ENCODE measurements around the gene SLC45A3. TPM values are rescaled to one million over a fixed set of nuclear protein-coding genes. Genes with fewer than 3 reads are reported as not detected.

SLC45A3 gene
- total RNA-seq, 1 donor from 2014 or later = 0.25 TPM

DNA sequence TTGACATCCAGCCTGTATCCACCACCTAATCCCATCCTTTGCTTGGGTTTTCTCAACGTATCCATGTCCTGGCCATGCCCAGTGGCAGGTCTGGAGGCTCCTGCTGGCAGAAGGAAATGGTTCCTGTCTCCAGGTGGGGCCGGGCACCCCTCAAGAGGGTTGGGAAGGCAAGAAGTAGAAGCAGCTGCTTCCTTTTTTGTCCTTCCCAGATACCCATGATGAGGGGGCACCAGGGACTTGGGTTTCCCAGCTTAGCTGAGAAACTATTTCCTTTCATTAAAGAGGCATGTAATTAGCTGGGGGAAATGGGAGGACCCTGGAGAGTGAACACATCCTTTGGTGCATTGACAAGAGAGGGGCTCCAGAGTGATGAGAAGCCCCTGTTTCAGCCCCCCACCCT lies 21.1 kb upstream of the SLC45A3 start:
- TF ChIP-seq, protein P1, sequence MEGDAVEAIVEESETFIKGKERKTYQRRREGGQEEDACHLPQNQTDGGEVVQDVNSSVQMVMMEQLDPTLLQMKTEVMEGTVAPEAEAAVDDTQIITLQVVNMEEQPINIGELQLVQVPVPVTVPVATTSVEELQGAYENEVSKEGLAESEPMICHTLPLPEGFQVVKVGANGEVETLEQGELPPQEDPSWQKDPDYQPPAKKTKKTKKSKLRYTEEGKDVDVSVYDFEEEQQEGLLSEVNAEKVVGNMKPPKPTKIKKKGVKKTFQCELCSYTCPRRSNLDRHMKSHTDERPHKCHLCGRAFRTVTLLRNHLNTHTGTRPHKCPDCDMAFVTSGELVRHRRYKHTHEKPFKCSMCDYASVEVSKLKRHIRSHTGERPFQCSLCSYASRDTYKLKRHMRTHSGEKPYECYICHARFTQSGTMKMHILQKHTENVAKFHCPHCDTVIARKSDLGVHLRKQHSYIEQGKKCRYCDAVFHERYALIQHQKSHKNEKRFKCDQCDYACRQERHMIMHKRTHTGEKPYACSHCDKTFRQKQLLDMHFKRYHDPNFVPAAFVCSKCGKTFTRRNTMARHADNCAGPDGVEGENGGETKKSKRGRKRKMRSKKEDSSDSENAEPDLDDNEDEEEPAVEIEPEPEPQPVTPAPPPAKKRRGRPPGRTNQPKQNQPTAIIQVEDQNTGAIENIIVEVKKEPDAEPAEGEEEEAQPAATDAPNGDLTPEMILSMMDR (IDR thresholded peaks at IDR 0.05) = no peak
- TF ChIP-seq POLR2AphosphoS5 (IDR thresholded peaks at IDR 0.05; ENCODE audit: insufficient read depth in 1 of 2, low read depth in 1 of 2) = no peak
- no peak for TF ChIP-seq POLR2A (IDR thresholded peaks at IDR 0.05)
- Histone ChIP-seq H3K36me3 (no peaks in the 10 kb centered on the region), H3K27ac (no peak overlapping the region), H3K9me3 (no peaks in the 10 kb centered on the region), H3K4me1 (peaks cover 6% of the 10 kb centered on the region), H3K4me3 (no peak overlapping the region), H3K27me3 (no peaks in the 10 kb centered on the region)
- DNase-seq (ENCODE audit: extremely low spot score in 2 of 2) = no peak
- intact Hi-C loops (cut with DNase I) = no loop called here

DNA sequence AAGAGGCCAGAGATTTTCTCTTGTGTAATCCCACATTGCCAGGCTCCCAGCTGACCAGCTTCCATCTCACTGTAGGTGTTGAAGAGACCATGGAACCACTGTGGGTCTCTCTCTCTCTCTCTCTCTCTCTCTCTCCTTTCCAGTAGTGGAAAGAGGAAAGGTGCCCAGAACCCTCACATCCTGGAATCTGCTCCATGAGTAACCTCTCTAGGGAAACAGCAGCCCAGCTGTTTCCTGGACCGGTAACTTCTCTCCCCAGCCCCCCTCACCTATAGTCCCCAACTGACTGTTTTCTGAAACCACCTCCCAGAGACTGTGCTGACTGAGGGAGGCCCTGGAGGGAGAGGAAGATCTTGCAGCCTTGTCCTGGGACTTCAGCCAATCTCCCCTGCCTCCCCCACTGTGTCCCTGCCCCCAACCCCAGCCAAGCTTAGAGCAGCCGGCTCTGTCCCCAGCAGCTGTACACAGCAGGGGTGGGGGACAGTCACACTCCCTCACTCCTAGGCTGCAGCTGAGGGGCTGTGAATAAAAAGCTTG lies 20.6 kb upstream of the SLC45A3 start:
- Histone ChIP-seq H3K4me3 (no peak overlapping the region), H3K27ac (no peak overlapping the region), H3K27me3 (no peaks in the 10 kb centered on the region), H3K4me1 (peaks cover 6% of the 10 kb centered on the region), H3K36me3 (no peaks in the 10 kb centered on the region), H3K9me3 (no peaks in the 10 kb centered on the region)
- TF ChIP-seq, protein P1 (IDR thresholded peaks at IDR 0.05) = no peak
- no peak for TF ChIP-seq POLR2AphosphoS5 (IDR thresholded peaks at IDR 0.05; ENCODE audit: insufficient read depth in 1 of 2, low read depth in 1 of 2)
- TF ChIP-seq POLR2A (IDR thresholded peaks at IDR 0.05) = no peak
- no peak for DNase-seq (ENCODE audit: extremely low spot score in 2 of 2)
- intact Hi-C loops (cut with DNase I) = no loop called here

DNA sequence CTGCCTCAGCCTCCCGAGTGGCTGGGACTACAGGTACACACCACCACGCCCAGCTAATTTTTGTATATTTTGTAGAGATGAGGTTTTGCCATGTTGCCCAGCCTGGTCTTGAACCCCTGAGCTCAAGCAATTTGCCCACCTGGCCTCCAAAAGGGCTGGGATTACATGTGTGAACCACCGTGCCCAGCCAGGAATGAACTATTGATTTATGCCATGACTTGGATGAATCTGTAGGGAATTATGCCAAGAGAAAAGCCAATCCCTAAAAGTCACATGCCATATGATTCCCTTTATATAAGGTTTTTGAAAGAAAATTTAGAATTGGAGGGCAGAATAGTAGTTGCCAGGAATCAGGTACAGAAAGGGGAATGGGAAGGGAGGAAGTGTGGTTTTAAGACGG lies 19.1 kb upstream of the SLC45A3 start:
- Histone ChIP-seq H3K27me3 (no peaks in the 10 kb centered on the region), H3K4me1 (peaks cover 6% of the 10 kb centered on the region), H3K4me3 (no peak overlapping the region), H3K36me3 (no peaks in the 10 kb centered on the region), H3K27ac (no peak overlapping the region), H3K9me3 (no peaks in the 10 kb centered on the region)
- DNase-seq (ENCODE audit: extremely low spot score in 2 of 2) = no peak
- TF ChIP-seq POLR2A (IDR thresholded peaks at IDR 0.05) = no peak
- no peak for TF ChIP-seq POLR2AphosphoS5 (IDR thresholded peaks at IDR 0.05; ENCODE audit: insufficient read depth in 1 of 2, low read depth in 1 of 2)
- TF ChIP-seq, protein P1 (IDR thresholded peaks at IDR 0.05) = no peak
- intact Hi-C loops (cut with DNase I) = no loop called here

DNA sequence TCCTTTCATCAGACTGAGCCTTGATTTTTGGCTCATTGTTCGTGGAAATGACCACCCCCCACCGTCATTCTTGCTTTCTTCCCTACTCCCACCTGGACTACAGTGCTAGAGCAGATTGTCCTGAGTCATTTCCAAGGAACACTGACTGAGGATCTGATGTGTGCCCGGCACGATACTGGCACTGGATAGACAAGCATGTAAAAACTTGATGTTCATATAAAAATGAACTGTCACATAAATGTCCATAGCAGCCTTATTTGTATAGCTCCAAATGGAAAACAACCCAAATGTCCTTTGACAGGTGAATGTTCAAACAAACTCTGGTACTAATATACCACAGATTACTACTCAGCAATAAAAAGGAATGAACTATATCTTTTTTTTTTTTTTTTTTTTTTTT lies 18.6 kb upstream of the SLC45A3 start:
- DNase-seq (ENCODE audit: extremely low spot score in 2 of 2) = no peak
- Histone ChIP-seq H3K9me3 (no peaks in the 10 kb centered on the region), H3K27ac (no peak overlapping the region), H3K4me1 (peaks cover 6% of the 10 kb centered on the region), H3K36me3 (no peaks in the 10 kb centered on the region), H3K4me3 (no peak overlapping the region), H3K27me3 (no peaks in the 10 kb centered on the region)
- intact Hi-C loops (cut with DNase I) = no loop called here
- TF ChIP-seq POLR2AphosphoS5 (IDR thresholded peaks at IDR 0.05; ENCODE audit: insufficient read depth in 1 of 2, low read depth in 1 of 2) (no peak), POLR2A (IDR thresholded peaks at IDR 0.05) (no peak)
- TF ChIP-seq, protein P1 (IDR thresholded peaks at IDR 0.05) = no peak

DNA sequence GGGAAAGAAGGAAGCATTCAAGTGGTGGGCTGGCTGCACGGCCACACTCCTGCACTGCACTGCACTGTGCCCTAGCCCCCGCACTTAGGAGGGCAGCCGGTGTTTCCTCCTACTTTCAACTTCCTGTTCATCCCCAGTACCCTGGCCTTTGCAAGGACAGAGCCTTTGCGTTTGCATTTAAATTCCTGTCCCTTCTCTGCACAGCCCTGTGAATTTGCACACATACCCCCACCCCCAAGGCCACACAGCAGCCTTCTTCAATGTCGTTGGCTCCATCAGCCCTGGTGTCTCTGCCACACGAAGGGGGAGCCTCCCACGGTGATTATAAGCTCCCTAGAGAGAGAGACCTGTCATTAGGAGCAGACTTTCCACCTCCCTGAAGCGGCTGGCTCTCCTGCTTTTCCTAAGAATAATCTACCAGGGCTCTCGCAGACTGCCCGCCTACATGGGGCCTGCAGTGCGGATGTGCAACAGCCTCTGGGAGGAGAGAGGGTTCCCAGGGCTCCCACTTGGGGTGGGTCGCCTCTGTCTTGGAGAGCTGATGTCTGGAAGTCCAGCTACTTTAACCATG lies 13.2 kb upstream of the SLC45A3 start:
- H3K4me3 ChIP-seq = no peak overlapping the region
- no peaks in the 10 kb centered on the region for H3K4me1 ChIP-seq
- TF ChIP-seq POLR2AphosphoS5 (IDR thresholded peaks at IDR 0.05; ENCODE audit: insufficient read depth in 1 of 2, low read depth in 1 of 2) = no peak
- no peaks in the 10 kb centered on the region for H3K27me3 ChIP-seq
- H3K27ac ChIP-seq = no peak overlapping the region
- intact Hi-C loops (cut with DNase I) = no loop called here
- H3K36me3 ChIP-seq = no peaks in the 10 kb centered on the region
- H3K9me3 ChIP-seq = no peaks in the 10 kb centered on the region
- DNase-seq (ENCODE audit: extremely low spot score in 2 of 2) = no peak
